Natural killer cell (primary cell): Measurements from ENCODE around the gene DNAH14. TPM values are rescaled to one million over a fixed set of nuclear protein-coding genes. Genes with fewer than 3 reads are reported as not detected.
"Not testable (repeated sequence)": the region's sequence is repeated elsewhere in the genome, so short reads cannot be mapped to it uniquely, and the experiment has no call there.

Experiments used
- ATAC-seq, 3 donors: fragments of 150-1000 bp in 2 of 3; fragments of 200-7000 bp in 1 of 3; cut with Tn5 transposase; 1 replicate in 1 of 3; 2 replicates in 2 of 3; pipeline ENCODE4 v1.10.0; 2021; ENCODE audit warnings: mild to moderate bottlenecking in 2 of 3, moderate library complexity in 2 of 3
- DNase-seq, 2 donors: peaks; one replicate each; pipeline versions ENCODE4 v3.0.0 to v3.0.0-alpha.2; 2013 to 2021; ENCODE audit warnings: mixed read lengths in 1 of 2
- H3K27ac ChIP-seq: one replicate; pipeline ENCODE4 v1.5.1; 2013; ENCODE audit warnings: mild to moderate bottlenecking, low read length
- H3K27me3 ChIP-seq: one replicate; pipeline ENCODE4 v1.6.1; 2013; ENCODE audit warnings: low read length; ENCODE audit not compliant: control insufficient read depth, insufficient read depth
- H3K36me3 ChIP-seq: one replicate; pipeline ENCODE4 v1.6.1; 2013; ENCODE audit warnings: low read length; ENCODE audit not compliant: control insufficient read depth, insufficient read depth
- H3K4me1 ChIP-seq: one replicate; pipeline ENCODE4 v1.6.1; 2013; ENCODE audit warnings: low read length; ENCODE audit not compliant: control insufficient read depth, insufficient read depth
- H3K4me3 ChIP-seq: one replicate; pipeline ENCODE4 v1.5.1; 2013; ENCODE audit warnings: low read length
- H3K9me3 ChIP-seq: one replicate; pipeline ENCODE4 v1.6.1; 2013; ENCODE audit warnings: low read length; ENCODE audit not compliant: control insufficient read depth, insufficient read depth
- H3K27ac Mint-ChIP-seq, 2 donors: one replicate each; pipeline ENCODE4 v1.8.0; 2022; ENCODE audit warnings: mild to moderate bottlenecking in 2 of 2, mixed read lengths in 2 of 2, moderate library complexity in 1 of 2
- H3K27me3 Mint-ChIP-seq, 2 donors: one replicate each; pipeline ENCODE4 v1.8.0; 2022; ENCODE audit warnings: low read depth in 2 of 2, mixed read lengths in 2 of 2
- H3K36me3 Mint-ChIP-seq: one replicate; pipeline ENCODE4 v1.8.0; 2022; ENCODE audit warnings: mixed read lengths
- H3K4me1 Mint-ChIP-seq, 2 donors: one replicate each; pipeline ENCODE4 v1.8.0; 2022; ENCODE audit warnings: mixed read lengths in 2 of 2
- H3K4me3 Mint-ChIP-seq: one replicate; pipeline ENCODE4 v1.8.0; 2022; ENCODE audit warnings: mild to moderate bottlenecking, moderate library complexity, mixed read lengths
- H3K9me3 Mint-ChIP-seq, 2 donors: one replicate each; pipeline ENCODE4 v1.8.0; 2022; ENCODE audit warnings: mixed read lengths in 2 of 2
- CTCF ChIP-seq: fragments of 200-600 bp; IDR thresholded peaks from one replicate; pipeline ENCODE4 v1.8.0; 2022; ENCODE audit warnings: antibody characterized with exemption
- WGBS: methylation state at CpG from one replicate; pipeline ENCODE4 v1.1.7; 2013; ENCODE audit warnings: missing lambda C conversion rate; ENCODE audit not compliant: insufficient coverage; 5-methylcytosine and 5-hydroxymethylcytosine counted together
- intact Hi-C: fragments of 100-400 bp; cut with micrococcal nuclease; formaldehyde crosslinking; loops from one replicate; pipeline ENCODE4 v1.14.2; 2022
- total RNA-seq, 4 donors: library from RNA; stranded (reverse); fragments of 120-200 nt in 1 of 4; gene quantifications; one replicate each; pipeline versions ENCODE4 v1.2.3 to v1.2.4, GENCODE V29; 2013 to 2022

Gene DNAH14
- total RNA-seq, 3 donors from 2014 or later (not counting 1 experiment from before 2014, with no cell fraction given): 0.35 to 1.3 TPM; not detected in 1

- H3K9me3 Mint-ChIP-seq: no peaks in the 10 kb centered on the region
- ATAC-seq: no peak
- peaks cover 0 to 5% of the 10 kb centered on the region in 2 donors for H3K4me1 Mint-ChIP-seq
- H3K4me3 Mint-ChIP-seq: no peak overlapping the region
- no peaks in the 10 kb centered on the region for H3K4me1 ChIP-seq
- H3K27ac ChIP-seq: no peak overlapping the region
- no peak overlapping the region for H3K27ac Mint-ChIP-seq
- H3K36me3 ChIP-seq: no peaks in the 10 kb centered on the region
- DNase-seq: no peak
- intact Hi-C loops: loop anchor here (1.0 kb wide), 1 partner anchor 656 kb away; no protein-coding TSS in a partner anchor
- H3K27me3 ChIP-seq: no peaks in the 10 kb centered on the region
- H3K9me3 ChIP-seq: no peaks in the 10 kb centered on the region
- H3K27me3 Mint-ChIP-seq: peaks cover 0 to 11% of the 10 kb centered on the region in 2 donors
- H3K36me3 Mint-ChIP-seq: no peaks in the 10 kb centered on the region
- no peak for TF ChIP-seq CTCF
- no peak overlapping the region for H3K4me3 ChIP-seq
Observed at GRCh38 chr1:225319871-225320270, 390.4 kb downstream of the DNAH14 start.

GRCh38 chr1:225321784-225322183, 392.3 kb downstream of the DNAH14 start:
- ATAC-seq: no peak
- H3K36me3 ChIP-seq: no peaks in the 10 kb centered on the region
- no peaks in the 10 kb centered on the region for H3K36me3 Mint-ChIP-seq

GRCh38 chr1:225329041-225329440, 399.6 kb downstream of the DNAH14 start:
- Mint-ChIP-seq H3K4me1 (no peaks in the 10 kb centered on the region), H3K36me3 (no peaks in the 10 kb centered on the region), H3K9me3 (no peaks in the 10 kb centered on the region), H3K27me3 (peaks cover 0 to 6% of the 10 kb centered on the region in 2 donors), H3K27ac (no peak overlapping the region), H3K4me3 (no peak overlapping the region)
- Histone ChIP-seq H3K27ac (no peak overlapping the region), H3K36me3 (no peaks in the 10 kb centered on the region), H3K4me3 (no peak overlapping the region), H3K9me3 (no peaks in the 10 kb centered on the region), H3K27me3 (peaks cover 3% of the 10 kb centered on the region), H3K4me1 (no peaks in the 10 kb centered on the region)
- DNase-seq: no peak
- intact Hi-C loops: no loop called here
- no peak for TF ChIP-seq CTCF
- no peak for ATAC-seq

More at GRCh38 chr1:225321784-225322183, 392.3 kb downstream of the DNAH14 start:
- no peak for DNase-seq
- Mint-ChIP-seq H3K27ac (no peak overlapping the region), H3K9me3 (no peaks in the 10 kb centered on the region), H3K27me3 (peaks cover 0 to 5% of the 10 kb centered on the region in 2 donors), H3K4me3 (no peak overlapping the region), H3K4me1 (peaks cover 0 to 5% of the 10 kb centered on the region in 2 donors)
- intact Hi-C loops: no loop called here
- Histone ChIP-seq H3K9me3 (no peaks in the 10 kb centered on the region), H3K27ac (no peak overlapping the region), H3K27me3 (peaks cover 3% of the 10 kb centered on the region), H3K4me1 (no peaks in the 10 kb centered on the region), H3K4me3 (no peak overlapping the region)
- 99% methylated on average over 4 of the region's 4 CpGs for WGBS
- no peak for TF ChIP-seq CTCF

- H3K4me3 Mint-ChIP-seq, H3K27me3 ChIP-seq, H3K36me3 ChIP-seq, H3K4me3 ChIP-seq, H3K9me3 ChIP-seq, ATAC-seq, intact Hi-C loops, H3K4me1 ChIP-seq, H3K36me3 Mint-ChIP-seq, H3K27ac Mint-ChIP-seq, H3K9me3 Mint-ChIP-seq, H3K4me1 Mint-ChIP-seq, DNase-seq, H3K27me3 Mint-ChIP-seq, H3K27ac ChIP-seq: not testable (repeated sequence)
- WGBS: no CpG with 5 or more reads among the region's 1 CpG
Observed at GRCh38 chr1:225329996-225330395, 400.5 kb downstream of the DNAH14 start.
